Stimulated activated CD8-positive, alpha-beta memory T cell treated with anti-CD3 and anti-CD28 coated beads, Interleukin-12 subunit alpha, Interleukin-12 subunit beta, amount 100 ng/mL, for 24 hours (primary cell): ENCODE data around the gene ATXN10.
"Not testable (repeated sequence)": the region's sequence is repeated elsewhere in the genome, so short reads cannot be mapped to it uniquely, and the experiment has no call there.

Source experiments
- DNase-seq: peaks from one replicate; pipeline ENCODE4 v3.0.0-alpha.2; 2020; ENCODE audit errors: extremely low read depth

The ATXN10 gene

DNA sequence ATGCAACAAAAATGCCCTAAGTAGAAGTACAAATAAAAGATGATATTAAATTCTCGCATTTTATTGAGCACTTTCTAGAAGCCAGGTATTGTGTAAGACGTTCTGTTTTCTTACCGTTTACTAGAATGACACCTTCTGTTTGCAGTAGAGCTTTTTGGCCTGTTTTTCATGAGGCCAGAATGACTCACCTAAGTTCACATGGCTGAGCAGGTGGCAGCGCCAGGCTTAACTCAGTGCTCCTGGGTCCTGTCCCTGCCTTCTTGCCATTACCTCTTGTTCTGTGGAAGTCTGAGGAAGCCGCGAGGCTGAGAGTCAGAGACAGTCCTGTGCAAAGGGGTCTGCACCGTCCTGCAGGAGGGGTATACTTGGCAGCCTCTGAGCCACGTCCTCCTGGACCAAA is 113.8 kb downstream of the ATXN10 start:
- no peak for DNase-seq

DNA sequence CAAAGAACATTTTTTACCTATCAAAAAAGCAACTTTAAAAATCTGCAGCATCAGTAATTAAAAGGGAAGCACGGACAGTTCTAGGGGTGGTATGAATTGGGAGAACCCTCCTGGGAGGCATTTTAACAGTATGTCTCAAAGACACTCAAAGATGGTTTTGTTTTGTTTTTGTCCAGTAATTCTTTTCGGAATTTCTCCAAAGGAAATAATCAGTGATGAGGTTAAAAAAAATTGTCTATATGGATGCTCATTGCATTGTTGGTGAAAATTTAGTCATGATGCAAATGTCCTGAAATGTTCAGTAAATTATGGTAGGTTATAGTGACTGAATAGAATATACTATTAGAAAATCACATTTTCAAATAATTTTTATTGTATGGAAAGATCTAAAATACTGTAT is 115.1 kb downstream of the ATXN10 start:
- no peak for DNase-seq

DNA sequence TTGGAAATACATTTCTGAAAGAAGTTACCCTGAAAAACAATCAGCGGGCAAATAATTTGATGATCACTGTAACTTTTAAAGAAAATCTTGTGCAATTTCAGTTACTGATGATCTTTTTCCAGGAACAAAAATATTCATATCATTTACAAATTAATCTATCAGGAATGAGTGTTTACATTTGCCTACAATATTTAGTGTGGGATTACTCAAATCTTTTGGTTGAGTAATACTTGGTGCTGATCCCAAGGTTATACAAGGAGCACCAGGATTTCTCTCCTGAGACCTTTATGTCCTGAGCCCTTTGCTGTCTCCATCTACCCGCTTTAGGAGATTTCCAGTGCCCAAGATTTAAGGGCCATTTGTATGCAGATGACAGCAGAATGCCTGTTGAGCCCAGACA is 116.1 kb downstream of the ATXN10 start:
- no peak for DNase-seq

GRCh38 chr22:45788522-45788921 is 116.9 kb downstream of the ATXN10 start:
- no peak for DNase-seq

DNA sequence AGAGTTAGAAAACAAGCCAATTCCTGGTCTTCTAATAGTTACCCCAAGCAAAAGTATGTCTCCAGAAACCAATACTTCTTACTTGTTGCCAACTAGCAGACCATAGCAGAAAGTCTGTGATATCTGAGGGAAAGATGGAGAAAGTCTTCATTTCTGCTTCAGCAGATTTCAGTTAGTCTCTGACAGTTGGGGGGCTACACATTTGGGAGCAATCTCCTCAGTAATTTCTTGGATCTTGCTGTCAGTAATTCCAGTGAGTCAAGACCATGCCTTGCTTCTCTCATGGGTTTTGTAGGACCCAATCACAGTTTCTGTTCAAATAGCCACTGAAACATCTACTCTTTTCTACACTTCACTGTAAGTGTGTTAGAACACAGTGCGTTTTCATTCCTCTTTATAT is 118.8 kb downstream of the ATXN10 start:
- DNase-seq = no peak

DNA sequence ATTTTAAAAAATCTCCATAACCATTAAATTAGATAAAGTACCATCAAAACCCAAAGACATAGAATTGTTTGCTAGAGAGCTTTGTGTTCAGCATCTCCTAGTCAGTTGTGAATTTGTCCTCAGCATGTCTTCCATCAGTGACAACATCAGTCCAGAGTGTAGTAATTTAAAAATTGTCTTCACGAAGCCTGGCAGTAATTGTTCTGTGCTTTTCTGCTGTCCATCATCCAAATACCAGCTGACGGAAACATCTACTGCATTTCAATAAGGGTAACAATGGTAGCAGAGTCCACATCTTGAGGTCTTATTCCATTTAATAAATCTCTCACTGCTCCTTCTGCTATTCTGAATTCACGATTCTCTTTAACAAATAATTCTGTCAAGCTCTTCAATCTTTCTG is 121.5 kb downstream of the ATXN10 start:
- no peak for DNase-seq

DNA sequence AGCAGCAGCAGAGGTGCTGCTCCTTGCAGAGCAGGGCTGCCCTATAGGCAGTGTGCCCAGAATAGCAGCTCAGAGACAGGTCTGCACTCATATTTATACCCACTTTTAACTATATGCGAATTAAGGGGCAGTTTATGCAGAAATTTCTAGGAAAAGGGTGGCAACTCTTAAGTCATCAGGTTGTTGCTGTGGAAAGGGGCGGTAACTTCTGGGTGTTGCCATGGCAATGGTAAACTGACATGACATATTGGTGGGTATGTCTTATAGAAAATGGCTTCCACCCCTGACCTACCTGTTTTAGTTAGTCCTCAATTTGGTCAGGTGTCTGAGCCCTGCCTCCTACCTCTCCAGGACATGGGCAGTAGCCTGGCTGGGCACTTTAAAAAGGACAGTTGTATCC is 122.3 kb downstream of the ATXN10 start:
- DNase-seq = no peak

DNA sequence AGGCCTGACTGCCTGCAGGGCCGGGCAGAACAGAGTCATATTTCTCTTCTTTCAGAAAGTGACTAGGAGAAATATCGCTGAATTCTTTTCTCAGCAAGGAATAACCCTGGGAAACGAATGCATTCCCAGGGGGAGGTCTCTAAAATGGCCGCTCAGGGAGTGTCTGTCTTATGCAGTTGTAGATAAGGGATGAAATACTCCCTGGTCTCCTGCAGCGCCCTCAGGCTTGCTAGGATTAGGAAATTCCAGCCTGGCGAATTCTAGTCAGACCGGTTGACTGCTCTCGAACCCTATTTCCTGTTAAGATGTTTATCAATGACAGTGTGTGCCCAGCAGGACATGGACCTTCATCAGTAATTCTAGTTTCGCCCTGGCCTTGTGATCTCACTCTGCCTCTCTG is 124.4 kb downstream of the ATXN10 start:
- not testable (repeated sequence) for DNase-seq

DNA sequence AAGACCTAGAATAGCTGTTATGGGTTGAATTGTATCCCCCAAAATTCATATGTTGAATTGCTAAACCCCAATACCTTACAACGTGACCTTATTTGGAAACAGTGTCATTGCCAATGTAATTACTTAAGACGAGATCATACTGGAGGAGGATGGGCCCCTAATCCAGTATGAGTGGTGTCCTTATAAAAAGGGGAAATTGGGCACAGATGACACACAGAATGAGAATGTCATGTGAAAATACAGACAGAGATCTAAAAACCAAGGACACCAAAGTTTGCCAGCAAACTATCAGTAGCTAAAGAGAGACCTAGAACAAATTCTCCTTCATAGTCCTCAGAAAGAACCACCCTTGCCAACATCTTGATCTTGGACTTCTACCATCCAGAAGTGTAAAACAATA is 127.7 kb downstream of the ATXN10 start:
- no peak for DNase-seq

DNA sequence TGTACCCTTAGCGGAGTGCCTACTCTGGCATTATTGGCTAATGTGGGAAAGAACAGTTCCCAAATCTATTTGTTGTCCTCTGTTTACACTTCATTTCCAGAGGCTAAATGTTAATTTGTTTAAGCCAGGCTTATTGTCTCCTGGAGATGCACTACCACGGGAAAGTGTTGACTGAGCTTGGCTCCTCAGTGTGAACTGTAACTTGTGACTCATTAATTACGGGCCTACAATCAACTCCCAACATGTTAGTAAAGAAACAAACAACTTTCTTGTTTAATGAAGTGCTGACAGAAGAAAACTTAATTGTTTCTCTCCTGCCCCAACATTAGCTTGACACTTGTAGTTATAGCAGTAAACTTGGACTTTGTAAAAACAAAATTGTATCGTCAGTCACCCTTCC is 130.4 kb downstream of the ATXN10 start:
- DNase-seq = no peak

DNA sequence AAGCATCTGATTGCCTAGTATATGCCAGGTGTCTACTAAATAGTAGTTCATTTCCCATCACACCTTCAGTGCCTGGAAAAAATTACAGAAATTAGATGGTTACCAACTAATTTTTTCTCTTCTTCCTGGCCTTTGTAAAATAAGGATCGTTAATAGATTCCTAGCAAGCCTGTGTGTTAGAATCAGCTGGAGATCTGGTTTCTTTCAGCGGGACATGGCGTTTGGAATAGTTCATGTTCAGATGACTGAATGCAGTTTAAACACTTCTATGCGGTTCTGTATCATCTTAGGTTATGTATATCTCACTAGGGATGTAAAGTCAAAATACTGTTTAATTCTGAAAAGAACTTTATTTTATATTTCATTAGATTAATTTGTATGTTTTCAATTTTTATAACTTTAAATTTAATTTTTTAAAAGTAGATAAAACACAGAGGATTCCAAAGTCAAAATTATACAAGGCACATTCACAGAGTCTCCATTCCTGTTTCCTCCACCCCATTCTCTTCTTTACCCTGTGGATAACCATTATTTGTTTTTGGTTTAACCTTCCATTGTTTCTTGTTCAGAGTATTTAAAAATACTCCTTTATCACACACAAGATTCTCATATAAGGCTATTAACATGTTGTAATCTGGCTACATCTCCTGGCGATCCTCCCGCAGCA is 132.8 kb downstream of the ATXN10 start:
- DNase-seq = no peak

GRCh38 chr22:45804986-45805325 is 133.3 kb downstream of the ATXN10 start:
- DNase-seq = no peak

- DNase-seq = no peak
These were observed 133.8 kb downstream of the ATXN10 start for GRCh38 chr22:45805413-45805812.

- no peak for DNase-seq
These were observed 135.7 kb downstream of the ATXN10 start for GRCh38 chr22:45807156-45807915.

DNA sequence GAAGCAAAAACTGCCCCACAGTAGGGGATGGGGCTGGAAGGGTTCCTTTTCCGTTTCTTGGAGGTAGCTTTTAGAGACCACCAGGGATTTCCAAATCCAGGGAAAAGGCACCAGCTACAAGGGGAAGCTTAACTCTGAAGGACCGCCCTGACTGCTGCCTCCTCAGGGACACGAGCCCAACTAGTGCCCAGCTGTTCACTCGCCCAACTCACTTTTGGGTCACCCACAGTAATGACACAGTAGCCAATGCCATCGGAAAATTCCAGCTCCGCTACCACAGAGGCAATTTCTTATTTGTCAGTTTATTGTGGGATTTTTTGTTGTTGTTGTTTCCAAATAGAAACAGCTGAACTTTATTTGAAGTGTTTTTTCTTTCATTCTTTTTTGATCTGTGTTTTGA is 141.3 kb downstream of the ATXN10 start:
- no peak for DNase-seq

- no peak for DNase-seq
These were observed 142.6 kb downstream of the ATXN10 start for GRCh38 chr22:45814198-45814597.

DNA sequence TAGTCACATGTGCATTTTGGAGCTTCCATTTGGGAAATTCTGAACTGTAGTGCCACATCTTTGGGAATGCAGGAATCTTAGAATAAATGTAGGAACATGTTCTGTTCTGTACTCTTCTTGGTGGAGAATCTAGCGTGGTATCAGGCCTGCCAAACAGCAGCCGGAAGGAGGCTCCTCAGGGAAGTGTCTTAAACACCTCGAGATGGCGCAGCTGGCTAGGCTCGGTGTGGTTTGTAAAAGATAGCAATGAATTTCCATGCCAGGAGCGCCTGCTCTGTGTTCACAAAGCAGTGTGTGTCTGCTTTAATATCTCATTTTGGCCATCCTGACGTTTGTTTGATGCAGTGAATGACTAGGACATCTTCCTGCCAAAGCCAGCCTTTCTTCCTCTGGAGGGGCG is 145.1 kb downstream of the ATXN10 start:
- no peak for DNase-seq

DNA sequence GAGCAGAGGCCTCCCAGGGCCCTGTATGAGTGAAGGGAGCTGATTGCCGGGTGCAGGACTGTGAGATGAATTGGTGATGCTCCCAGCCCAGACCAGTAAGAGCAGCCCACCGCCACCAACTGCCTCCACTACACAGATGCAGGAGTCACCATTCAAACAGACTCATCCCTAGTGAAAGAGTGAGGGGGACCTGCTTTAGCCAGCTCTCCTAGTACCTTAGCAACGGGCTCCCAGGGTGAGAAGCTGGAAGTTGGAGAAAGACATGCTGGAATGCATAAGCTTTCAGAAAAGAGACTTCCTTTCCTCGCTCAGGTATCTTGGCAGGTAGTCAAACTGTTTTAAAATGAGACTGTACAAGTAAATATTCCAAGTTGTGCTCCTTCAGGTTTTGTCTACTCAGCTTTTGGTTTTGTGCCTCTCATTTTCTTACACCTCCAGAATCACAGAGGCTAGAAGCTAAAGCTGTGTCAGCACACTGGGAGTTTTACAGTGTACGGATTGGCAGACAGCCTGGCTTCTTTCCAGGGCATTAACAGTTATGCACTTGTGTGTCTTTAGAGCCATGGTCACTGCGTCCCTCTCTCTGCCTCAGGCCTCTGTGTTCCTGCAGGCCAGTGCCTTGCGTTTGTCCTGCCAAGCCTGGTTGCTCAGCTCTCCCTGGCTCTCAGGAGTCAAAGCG is 146.2 kb downstream of the ATXN10 start:
- DNase-seq = no peak

DNA sequence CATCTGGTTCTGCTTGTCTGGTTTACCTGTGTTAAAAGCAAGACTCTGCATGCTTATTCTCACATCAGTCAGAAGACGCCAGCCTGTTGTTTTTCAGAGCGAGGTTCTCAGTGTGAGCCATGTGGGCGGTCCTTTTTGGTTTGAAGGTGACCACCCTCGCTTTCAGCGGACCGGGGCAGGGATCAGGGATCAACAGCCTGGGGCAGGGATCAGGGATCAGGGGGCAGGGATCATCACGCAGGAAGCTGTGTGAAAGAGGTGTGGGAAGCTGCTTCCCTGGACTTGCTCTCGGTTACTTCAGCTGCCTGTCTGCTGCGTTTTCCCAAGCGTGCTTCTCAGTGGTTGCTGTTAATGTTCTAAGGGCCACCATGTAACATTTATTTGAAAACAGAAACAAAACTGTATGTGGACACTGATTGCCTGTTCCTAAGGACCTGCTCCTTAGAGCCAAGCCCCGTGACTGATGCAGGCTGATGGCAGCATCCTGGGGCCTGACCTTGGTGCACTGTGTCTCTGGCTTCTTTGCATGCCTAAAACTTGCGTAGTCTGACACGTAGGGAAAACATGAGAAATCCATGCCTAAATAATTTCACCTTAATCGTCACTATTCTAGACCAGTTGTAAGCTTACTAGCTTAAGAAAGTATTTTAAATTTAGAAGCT is 146.9 kb downstream of the ATXN10 start:
- no peak for DNase-seq

DNA sequence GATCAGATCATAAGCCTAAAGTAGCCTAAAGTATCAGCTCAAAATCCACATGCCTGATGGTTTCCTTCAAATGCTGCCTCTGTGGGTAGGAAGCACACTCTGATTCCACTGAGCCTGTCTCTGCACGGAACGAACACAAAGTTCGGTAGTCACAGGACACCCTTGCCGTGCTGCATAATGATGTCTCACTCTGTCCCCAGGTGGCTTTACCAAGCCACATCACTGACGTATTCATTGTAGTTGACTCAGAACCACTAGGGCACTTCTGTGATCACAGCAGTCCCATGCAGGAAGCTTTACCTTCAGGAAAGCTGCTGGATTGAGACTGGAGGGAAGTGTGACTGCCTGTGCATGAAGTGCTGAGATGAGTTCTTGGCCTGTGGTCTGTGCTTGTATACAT is 147.7 kb downstream of the ATXN10 start:
- no peak for DNase-seq

- DNase-seq = no peak
These were observed 151.7 kb downstream of the ATXN10 start for GRCh38 chr22:45823336-45823735.

GRCh38 chr22:45826520-45826919 is 154.9 kb downstream of the ATXN10 start:
- DNase-seq = no peak

- DNase-seq = no peak
These were observed 157.2 kb downstream of the ATXN10 start for GRCh38 chr22:45828841-45829240.
